Muscle of leg (tissue), 11 donors: ENCODE data around the gene CXCL1. TPM values are rescaled to one million over a fixed set of nuclear protein-coding genes. Genes with fewer than 3 reads are reported as not detected.

Experiments
- DNase-seq: peaks from one replicate; pipeline ENCODE4 v3.0.0; 2013
- H3K27ac ChIP-seq: one replicate; pipeline ENCODE4 v1.5.1; 2013; ENCODE audit warnings: mild to moderate bottlenecking, low read length, control low read depth
- H3K27me3 ChIP-seq: one replicate; pipeline ENCODE4 v1.6.1; 2013; ENCODE audit warnings: low read length; ENCODE audit not compliant: control insufficient read depth, insufficient read depth
- H3K36me3 ChIP-seq: one replicate; pipeline ENCODE4 v1.6.1; 2013; ENCODE audit warnings: low read length; ENCODE audit not compliant: control insufficient read depth, insufficient read depth
- H3K4me1 ChIP-seq: one replicate; pipeline ENCODE4 v1.6.1; 2013; ENCODE audit warnings: low read length; ENCODE audit not compliant: control insufficient read depth, insufficient read depth
- H3K4me3 ChIP-seq: one replicate; pipeline ENCODE4 v1.5.1; 2013; ENCODE audit warnings: low read length, control low read depth
- H3K9me3 ChIP-seq: replicated peaks from 2 replicates; pipeline ENCODE4 v1.6.1; 2013; ENCODE audit warnings: low read depth, low read length; ENCODE audit not compliant: control insufficient read depth
- WGBS: methylation state at CpG from one replicate; pipeline ENCODE4 v1.1.5; 2013; ENCODE audit warnings: missing lambda C conversion rate; ENCODE audit not compliant: insufficient coverage; 5-methylcytosine and 5-hydroxymethylcytosine counted together
- polyA plus RNA-seq, 8 donors: library from polyadenylated mRNA; unstranded; fragments of 120-200 nt; gene quantifications; one replicate each; pipeline versions ENCODE4 v1.2.1 to v1.2.3, GENCODE V29; 2013; ENCODE audit warnings: inconsistent platforms in 1 of 8, low replicate concordance in 1 of 8; ENCODE audit not compliant: insufficient read length in 8 of 8, insufficient read depth in 1 of 8
- total RNA-seq: library from RNA; stranded (reverse); fragments of 120-200 nt; gene quantifications from one replicate; pipeline ENCODE4 v1.2.4, GENCODE V29; 2013

Gene CXCL1
- total and polyA plus RNA-seq, 9 donors: 0.13 to 1.2 (median 0.33) TPM; not detected in 1

GRCh38 chr4:73839071-73839470, 30.1 kb upstream of the CXCL1 start:
- Histone ChIP-seq H3K27ac (no peak overlapping the region), H3K4me1 (peaks cover 3% of the 10 kb centered on the region), H3K27me3 (peaks cover 7% of the 10 kb centered on the region), H3K4me3 (no peak overlapping the region), H3K9me3 (no peaks in the 10 kb centered on the region), H3K36me3 (no peaks in the 10 kb centered on the region)
- 57% methylated on average over 1 of the region's 5 CpGs for WGBS
- no peak for DNase-seq

- no peak for DNase-seq
- H3K4me1 ChIP-seq: peaks cover 3% of the 10 kb centered on the region
- H3K27ac ChIP-seq: no peak overlapping the region
- H3K4me3 ChIP-seq: no peak overlapping the region
- peaks cover 7% of the 10 kb centered on the region for H3K27me3 ChIP-seq
- no peaks in the 10 kb centered on the region for H3K36me3 ChIP-seq
- WGBS: no CpG with 5 or more reads among the region's 3 CpGs
- H3K9me3 ChIP-seq: no peaks in the 10 kb centered on the region
Measured at GRCh38 chr4:73839715-73840114, 29.5 kb upstream of the CXCL1 start.

GRCh38 chr4:73841243-73841925, 27.8 kb upstream of the CXCL1 start:
- peaks cover 7% of the 10 kb centered on the region for H3K27me3 ChIP-seq
- H3K9me3 ChIP-seq: no peaks in the 10 kb centered on the region
- WGBS: no CpG with 5 or more reads among the region's 4 CpGs
- H3K4me1 ChIP-seq: peaks cover 3% of the 10 kb centered on the region
- no peak for DNase-seq
- H3K36me3 ChIP-seq: no peaks in the 10 kb centered on the region
- no peak overlapping the region for H3K4me3 ChIP-seq
- H3K27ac ChIP-seq: no peak overlapping the region

GRCh38 chr4:73842696-73843095, 26.5 kb upstream of the CXCL1 start:
- Histone ChIP-seq H3K4me1 (no peaks in the 10 kb centered on the region), H3K9me3 (no peaks in the 10 kb centered on the region), H3K27me3 (no peaks in the 10 kb centered on the region), H3K4me3 (no peak overlapping the region), H3K36me3 (no peaks in the 10 kb centered on the region), H3K27ac (no peak overlapping the region)
- no peak for DNase-seq

GRCh38 chr4:73843369-73843768, 25.8 kb upstream of the CXCL1 start:
- Histone ChIP-seq H3K27ac (no peak overlapping the region), H3K36me3 (no peaks in the 10 kb centered on the region), H3K4me1 (no peaks in the 10 kb centered on the region), H3K9me3 (no peaks in the 10 kb centered on the region), H3K4me3 (no peak overlapping the region), H3K27me3 (no peaks in the 10 kb centered on the region)
- DNase-seq: no peak

GRCh38 chr4:73844345-73844744, 24.8 kb upstream of the CXCL1 start:
- no peaks in the 10 kb centered on the region for H3K4me1 ChIP-seq
- no peak overlapping the region for H3K4me3 ChIP-seq
- no CpG with 5 or more reads among the region's 3 CpGs for WGBS
- H3K36me3 ChIP-seq: no peaks in the 10 kb centered on the region
- H3K27ac ChIP-seq: no peak overlapping the region
- H3K27me3 ChIP-seq: no peaks in the 10 kb centered on the region
- no peak for DNase-seq
- H3K9me3 ChIP-seq: no peaks in the 10 kb centered on the region

GRCh38 chr4:73844806-73845205, 24.4 kb upstream of the CXCL1 start:
- H3K27me3 ChIP-seq: no peaks in the 10 kb centered on the region
- H3K4me1 ChIP-seq: no peaks in the 10 kb centered on the region
- no CpG with 5 or more reads among the region's 2 CpGs for WGBS
- DNase-seq: no peak
- H3K36me3 ChIP-seq: no peaks in the 10 kb centered on the region
- no peaks in the 10 kb centered on the region for H3K9me3 ChIP-seq
- H3K4me3 ChIP-seq: no peak overlapping the region
- no peak overlapping the region for H3K27ac ChIP-seq

GRCh38 chr4:73847526-73848182, 21.5 kb upstream of the CXCL1 start:
- Histone ChIP-seq H3K4me1 (no peaks in the 10 kb centered on the region), H3K27me3 (no peaks in the 10 kb centered on the region), H3K9me3 (no peaks in the 10 kb centered on the region), H3K4me3 (no peak overlapping the region), H3K36me3 (no peaks in the 10 kb centered on the region), H3K27ac (no peak overlapping the region)
- DNase-seq: no peak
- WGBS: no CpG with 5 or more reads among the region's 3 CpGs

GRCh38 chr4:73848183-73848777, 20.9 kb upstream of the CXCL1 start:
- Histone ChIP-seq H3K27me3 (peaks cover 3% of the 10 kb centered on the region), H3K4me1 (peaks cover 4% of the 10 kb centered on the region), H3K36me3 (no peaks in the 10 kb centered on the region), H3K9me3 (no peaks in the 10 kb centered on the region), H3K4me3 (no peak overlapping the region), H3K27ac (no peak overlapping the region)
- no CpG with 5 or more reads among the region's 1 CpG for WGBS
- DNase-seq: no peak

- Histone ChIP-seq H3K27me3 (peaks cover 6% of the 10 kb centered on the region), H3K9me3 (no peaks in the 10 kb centered on the region), H3K4me3 (no peak overlapping the region), H3K4me1 (peaks cover 5% of the 10 kb centered on the region), H3K36me3 (no peaks in the 10 kb centered on the region), H3K27ac (no peak overlapping the region)
- no CpG with 5 or more reads among the region's 4 CpGs for WGBS
- DNase-seq: no peak
Measured at GRCh38 chr4:73850261-73850970, 18.8 kb upstream of the CXCL1 start.
